GM19438 (cell line): ENCODE data around the gene RNU6-1.

Source experiments
- ATAC-seq: cut with Tn5 transposase; IDR thresholded peaks from one replicate; pipeline ENCODE4 v1.9.1; 2021; ENCODE audit warnings: low read depth; ENCODE audit not compliant: unreplicated experiment

The RNU6-1 gene

DNA sequence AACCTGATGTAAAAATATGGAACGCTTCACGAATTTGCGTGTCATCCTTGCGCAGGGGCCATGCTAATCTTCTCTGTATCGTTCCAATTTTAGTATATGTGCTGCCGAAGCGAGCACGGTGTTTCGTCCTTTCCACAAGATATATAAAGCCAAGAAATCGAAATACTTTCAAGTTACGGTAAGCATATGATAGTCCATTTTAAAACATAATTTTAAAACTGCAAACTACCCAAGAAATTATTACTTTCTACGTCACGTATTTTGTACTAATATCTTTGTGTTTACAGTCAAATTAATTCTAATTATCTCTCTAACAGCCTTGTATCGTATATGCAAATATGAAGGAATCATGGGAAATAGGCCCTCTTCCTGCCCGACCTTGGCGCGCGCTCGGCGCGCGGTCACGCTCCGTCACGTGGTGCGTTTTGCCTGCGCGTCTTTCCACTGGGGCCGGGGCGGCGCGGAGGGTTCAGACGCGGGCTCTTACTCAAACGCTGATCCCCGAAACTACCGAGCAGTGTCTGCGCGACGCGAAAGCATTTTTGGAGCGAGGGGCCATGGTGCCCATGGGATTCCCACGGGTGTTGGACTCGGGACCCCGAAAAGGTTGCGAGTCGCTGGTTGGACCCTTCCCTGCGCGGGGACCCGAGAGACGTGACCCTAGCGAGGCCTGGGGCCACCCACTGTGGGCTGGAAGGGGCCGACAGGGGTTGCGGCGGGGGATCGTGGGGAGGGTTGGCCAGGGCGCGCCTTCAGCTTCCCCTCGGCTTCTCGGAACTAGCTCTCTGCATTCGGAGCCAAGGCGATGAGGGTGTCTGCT lies at the start of gene RNU6-1:
TSS of gene RNU6-1 (minus strand) at position 117 of the 820 bp plus-strand sequence.
- ATAC-seq, result peak; percentile 77

DNA sequence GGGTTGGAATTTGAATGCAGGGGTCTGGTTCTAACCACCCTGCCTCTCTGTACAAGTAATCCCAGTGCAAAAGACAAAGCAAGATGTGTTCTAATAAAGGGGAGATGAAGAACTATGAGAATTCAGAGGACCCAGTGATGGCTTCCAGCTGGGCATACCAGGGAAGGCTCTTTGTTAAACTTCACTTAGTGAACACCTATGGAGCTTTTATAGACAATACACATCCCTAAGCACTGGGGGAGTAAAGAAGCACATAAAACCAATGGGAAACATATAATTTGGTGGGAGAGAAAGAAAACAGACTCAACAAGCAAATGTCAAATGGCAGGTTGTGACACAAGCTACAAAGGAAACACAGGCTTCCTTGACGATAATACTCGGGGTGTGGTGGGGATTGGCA lies 47.9 kb upstream of the RNU6-1 start:
- ATAC-seq, result no peak

DNA sequence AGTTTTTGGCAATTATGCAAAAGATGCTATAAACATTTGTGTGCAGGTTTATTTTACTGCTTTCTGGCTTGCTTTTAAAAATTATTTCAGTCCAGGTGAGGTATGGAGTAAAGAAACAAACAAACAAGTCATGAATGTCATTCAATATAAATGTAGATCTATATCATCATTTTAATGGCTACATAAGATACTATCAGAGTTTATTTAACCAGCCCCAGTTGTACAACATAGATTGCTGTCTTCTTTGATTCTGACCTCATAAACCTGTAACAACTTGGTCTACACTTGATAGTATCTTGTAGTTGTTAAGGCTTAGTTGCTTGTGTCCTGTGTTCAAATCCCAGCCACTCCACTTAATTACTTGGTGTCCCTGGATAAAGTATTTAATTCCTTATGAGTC lies 46.0 kb upstream of the RNU6-1 start:
- no peak for ATAC-seq

DNA sequence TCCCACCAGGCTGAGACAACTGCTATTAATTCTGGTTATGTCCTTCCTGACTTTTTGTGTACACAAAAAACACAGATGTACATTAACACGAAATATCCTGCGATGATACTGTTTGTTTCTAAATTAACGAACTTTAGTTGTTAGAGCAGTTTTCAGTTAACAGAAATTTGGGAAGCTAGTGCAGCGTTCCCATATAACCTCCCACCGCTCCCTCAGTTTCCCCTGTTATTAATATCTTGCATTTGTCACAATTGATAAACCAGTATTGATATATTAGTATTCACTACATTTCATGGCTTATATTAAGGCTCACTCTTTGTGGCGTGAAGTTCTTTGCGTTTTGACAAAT lies 45.3 kb upstream of the RNU6-1 start:
- no peak for ATAC-seq

DNA sequence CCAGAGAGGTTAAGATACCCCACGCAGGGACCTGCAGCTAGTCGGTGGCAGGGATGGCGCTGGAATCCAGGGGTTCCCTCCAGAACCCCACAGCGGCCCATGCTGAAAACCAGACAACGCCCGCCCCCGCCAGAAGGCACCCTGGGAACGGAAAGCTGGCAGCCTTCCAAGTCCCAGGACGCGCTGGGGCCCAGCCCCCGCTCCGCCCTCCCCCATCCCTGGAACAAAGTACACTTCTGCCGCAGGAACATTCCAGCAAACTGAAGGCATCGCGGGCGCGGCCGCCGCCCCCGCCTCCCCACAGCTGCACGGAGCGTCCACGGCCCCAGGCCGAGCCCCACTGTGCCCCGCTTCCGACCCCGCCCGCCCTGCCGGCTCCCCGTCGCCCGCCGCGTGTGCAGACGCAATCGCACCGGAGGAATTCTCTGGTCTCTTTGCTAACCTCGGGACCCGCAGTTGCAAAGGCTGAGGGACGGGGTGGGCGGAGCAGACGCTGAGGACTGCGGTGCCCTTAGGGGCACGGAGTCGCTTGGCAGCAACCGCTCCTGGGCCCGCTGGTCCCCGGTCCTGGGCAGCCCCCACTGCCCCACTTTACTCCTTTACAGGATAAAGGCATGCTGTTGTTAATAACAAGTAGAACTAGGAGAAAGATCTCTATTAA lies 44.8 kb upstream of the RNU6-1 start:
- ATAC-seq, result no peak

DNA sequence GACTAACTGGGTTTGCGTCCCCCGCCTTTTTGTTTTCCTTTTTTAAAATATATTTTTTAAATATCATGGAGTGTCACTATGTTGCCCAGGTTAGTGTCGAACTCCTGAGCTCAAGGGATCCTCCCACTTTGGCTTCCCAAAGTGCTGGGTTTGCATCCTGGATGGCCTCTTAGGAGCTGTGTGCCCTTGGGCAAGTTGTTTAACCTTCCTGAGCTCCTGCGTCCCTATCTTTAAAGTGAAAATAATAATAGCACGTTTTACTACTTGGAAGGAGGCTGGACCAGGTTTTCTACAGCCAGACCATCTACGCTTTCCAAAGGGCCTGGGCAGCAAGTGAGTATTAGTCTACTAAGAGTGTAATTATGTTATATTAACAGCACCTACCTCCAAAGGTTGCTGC lies 44.2 kb upstream of the RNU6-1 start:
- no peak for ATAC-seq

DNA sequence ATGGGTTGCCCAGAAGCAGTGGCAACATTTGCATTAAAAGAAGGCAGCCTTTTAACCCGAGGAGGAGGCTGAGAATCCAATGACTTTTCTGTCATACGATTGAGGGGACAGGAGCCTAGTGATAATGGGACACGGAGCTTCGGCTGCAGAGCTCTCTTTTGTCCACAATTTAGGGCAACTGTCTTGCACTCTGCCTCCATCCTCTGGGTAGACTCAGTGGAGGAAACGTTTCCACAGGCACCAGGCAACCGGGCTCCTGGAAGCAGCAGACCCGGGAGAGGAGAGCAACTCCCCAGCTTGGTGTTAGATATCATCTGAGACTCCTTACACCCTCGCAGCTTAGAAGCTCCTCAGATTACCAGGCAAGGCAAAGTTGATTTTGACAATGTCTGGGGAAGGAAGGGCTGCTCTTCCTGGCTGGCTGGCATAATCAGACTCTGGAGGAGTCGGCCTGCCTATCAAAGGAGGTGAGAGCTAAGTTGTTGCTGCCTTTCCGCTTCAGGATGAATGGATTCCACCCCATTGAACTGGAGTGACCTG lies 43.5 kb upstream of the RNU6-1 start:
- no peak for ATAC-seq

DNA sequence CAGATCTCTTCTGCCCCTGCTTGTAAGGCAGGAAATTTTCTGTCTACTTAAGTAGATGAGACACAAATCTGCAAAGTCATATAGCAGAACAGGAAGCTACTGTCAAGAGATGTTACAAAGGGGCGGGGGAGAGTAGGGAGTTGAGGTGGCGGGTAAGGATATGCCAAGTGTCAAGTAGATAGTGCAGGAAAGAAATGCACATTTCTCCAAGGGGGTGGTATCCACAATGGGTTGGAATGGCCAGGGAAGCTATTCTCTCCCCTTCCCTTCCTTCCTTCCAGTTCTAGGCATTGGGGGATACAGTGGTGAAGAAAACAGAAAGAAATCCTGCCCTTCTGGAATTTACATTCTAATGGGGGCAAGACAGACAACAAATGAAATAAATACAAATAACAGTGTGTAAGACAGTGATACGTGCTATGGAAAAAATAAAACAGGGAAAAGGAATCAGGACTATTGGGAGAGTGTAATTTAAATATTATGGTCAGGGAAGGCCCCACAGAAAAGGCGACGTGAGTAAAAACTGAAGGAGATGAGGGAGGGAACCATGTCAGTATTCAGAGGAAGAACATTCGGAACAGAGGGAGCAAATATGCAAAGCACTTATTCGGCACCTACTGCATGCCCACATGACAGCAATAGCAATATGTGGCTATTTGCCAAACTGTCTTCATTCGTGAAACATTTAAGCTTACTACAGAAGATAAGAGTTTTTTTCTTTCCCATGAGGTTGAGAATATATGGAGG lies 42.8 kb upstream of the RNU6-1 start:
- no peak for ATAC-seq

DNA sequence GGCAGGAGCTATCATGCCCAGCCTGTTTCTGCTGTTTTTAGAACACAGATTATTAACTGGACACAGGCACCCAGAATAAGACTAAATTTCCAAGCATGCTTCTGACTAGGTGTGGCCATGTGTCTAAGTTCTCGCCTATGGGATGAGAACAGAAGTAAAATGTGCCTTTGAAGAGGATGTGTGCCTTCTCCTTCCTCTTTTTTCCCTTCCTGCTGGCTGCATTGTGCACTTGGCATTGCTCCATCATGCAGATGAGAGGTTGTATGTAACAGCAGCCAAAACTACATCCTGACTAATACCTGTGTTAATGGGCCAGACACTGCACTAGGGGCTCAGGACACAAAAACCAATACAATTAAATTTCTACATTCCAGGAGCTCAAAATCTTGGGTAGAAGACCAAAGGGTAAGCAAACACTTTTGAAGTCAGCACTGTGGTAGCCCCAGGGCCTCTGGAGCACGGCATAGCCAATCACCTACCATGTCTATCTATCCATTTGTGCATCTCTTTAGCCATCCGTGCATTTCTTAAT lies 40.9 kb upstream of the RNU6-1 start:
- no peak for ATAC-seq

DNA sequence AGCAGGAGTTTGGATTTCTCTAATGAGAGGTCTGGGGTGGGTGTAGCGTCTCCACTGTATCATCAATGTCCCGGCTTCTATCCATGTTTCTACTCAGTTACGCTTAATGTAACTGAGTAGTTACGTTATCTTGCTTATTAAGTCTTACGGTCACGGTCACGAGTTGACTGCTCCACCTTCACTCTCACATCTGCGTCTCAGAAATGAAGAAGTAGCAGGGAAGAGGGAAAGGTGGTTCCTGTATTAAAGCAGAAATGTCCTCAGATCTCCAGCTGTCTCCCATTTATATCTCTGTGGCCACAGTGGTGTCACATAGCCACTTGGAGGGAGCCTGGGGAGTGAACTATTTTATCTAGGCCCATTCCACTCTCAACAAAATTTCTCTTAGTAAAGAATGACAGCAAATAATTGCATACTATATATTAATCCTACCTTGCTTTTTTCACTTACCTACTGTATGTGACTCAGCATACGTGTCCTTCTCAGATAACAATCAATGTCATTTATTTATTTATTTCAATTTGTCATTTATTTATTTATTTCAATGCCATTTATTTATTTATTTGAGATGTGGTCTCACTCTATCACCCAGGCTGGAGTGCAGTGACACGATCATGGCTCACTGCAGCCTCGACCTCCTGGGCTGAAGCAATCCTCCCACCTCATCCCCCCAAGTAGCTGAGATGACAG lies 39.7 kb upstream of the RNU6-1 start:
- ATAC-seq, result no peak

DNA sequence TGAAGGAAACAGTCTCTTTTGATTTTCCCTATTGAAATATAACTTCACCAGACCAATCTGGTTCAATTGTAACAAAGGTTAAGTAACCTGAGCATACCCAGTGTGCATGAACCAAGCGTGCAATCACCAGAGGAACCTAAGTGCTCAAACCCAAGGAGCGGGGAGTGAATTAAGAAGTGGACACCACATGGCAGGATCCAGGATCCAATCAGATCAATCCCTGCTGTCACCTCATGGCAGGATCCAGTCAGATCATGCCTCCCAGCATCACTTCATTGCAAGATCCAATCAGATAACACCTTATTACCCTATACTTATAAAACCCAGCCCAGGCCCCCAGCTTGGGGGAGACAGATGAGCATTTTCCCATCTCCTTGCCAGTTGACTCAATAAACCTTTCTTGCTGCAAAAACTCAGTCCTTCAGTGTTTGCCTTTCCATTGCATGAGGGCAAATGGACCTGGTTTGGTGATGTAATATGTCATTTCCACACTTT lies 38.9 kb upstream of the RNU6-1 start:
- no peak for ATAC-seq

DNA sequence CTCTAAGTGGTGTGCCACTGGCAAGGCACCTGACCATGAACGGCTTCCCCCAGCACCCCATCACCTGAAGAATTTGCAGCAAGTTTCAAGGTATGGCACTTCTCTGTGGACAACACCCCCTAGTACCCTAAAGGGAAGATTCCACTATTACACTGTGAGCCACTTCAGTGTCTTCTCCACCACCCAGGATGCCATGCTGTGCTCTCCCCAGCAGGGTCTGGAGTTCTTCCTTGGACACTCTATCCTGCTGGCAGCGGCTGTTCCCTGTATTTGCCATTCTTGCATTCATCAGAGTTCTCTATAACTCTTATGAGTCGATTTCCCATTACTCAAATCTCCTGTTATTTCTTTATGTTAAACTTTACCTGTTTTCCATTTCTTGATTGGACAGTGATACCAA lies 33.9 kb upstream of the RNU6-1 start:
- no peak for ATAC-seq

DNA sequence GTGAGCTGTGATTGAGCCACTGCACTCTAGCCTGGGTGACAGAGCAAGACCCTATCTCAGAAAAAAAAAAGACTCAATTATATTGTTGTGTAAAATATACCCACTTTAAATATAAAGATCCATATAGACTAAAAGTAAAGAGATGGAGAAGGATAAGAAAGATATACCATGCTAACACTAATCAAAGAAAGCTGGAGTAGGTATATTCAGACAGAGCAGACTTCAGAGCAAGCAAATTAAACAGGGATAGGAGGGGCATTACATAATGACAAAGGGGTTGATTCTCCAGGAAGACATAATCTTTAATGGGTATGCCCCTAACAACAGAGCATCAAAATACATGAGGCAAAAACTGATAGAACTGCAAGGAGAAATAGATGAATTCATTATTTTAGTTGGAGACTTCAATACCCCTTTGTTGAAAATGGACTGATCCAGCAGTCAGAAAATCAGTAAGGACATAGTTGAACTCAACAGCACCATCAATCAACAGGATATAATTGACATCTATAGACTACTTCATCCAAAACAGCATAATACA lies 31.1 kb upstream of the RNU6-1 start:
- no peak for ATAC-seq

DNA sequence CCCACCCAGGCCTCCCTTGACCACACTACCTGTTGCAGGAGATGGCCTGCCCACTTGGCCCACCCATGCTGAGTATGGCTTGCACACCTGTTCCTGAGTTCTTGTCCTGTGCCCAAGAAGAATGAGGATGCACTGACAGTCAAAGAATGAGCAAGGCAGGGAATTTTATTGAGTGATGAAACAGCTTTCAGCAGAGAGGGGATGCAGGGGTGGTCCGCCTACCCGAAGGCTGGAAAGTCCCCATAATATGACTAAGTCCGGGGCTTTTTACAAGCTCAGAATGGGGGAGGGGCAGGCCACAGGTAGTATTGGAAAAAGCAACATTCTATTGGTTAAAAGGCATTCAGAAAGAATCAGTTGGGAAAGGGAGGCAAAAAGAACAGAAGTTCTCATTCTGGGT lies 29.9 kb upstream of the RNU6-1 start:
- ATAC-seq, result no peak

DNA sequence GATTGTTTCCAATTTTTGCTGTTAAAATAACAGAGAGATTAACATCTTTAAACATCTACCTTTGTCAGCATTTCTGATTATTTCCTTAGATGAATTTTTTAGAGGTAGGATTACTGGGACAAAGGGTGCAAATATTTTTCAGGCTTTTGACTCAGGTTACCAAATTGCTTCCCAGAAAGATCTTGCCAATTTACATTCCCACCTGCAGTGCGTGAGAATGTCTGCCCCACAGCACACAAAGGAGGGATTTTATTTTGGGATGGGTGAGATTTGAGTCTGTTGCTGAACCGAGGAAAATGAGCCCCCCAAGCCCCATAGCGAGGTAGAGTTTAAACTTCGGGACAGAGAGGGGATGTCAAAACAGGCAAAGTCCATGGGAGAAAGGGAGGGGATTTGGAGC lies 25.9 kb upstream of the RNU6-1 start:
- no peak for ATAC-seq

DNA sequence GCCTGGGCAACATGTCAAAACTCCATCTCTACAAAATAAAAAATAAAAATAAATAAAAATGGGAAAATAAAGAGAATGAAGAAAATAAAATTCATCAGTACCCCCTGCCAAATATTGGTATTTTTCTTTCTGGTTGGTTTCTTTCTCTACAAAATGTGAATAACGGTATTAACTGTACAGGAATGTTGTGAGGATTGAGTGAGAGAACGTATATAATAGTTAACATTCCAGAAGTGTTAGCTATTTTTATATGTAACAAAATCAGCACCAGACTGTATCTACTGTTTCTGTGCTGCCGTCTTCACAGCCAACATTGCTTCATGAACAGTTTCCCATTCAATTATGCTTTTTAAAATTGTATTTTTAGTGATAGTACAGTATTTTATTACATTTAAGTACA lies 25.5 kb upstream of the RNU6-1 start:
- no peak for ATAC-seq

DNA sequence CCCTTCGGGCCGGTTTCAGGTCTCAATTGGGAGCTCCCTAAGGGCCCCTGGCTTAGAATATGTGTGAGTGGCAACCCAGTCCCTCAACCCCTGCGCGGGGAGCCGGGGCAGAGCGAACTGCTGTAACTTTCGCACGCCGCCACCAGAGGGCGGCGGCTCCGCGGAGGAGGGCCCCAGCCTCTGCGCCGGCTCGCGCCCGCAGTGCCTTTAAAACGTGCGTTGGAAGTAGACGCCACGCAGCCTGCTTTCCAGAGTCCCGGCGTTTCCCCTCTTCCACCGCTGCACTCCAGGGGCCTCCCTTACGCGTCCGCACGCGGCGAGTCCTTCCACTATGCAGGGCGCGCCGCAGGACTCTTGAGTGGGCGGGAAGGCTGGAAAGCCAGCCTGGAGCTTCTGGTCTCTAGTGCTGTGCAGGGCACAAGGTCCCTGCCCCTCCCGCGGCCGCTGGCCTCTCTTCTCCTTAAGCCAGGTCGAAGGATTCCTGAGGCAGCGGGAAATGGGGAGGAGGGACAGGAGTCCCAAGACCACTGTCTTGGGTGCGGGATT lies 23.7 kb upstream of the RNU6-1 start:
- ATAC-seq, result no peak

DNA sequence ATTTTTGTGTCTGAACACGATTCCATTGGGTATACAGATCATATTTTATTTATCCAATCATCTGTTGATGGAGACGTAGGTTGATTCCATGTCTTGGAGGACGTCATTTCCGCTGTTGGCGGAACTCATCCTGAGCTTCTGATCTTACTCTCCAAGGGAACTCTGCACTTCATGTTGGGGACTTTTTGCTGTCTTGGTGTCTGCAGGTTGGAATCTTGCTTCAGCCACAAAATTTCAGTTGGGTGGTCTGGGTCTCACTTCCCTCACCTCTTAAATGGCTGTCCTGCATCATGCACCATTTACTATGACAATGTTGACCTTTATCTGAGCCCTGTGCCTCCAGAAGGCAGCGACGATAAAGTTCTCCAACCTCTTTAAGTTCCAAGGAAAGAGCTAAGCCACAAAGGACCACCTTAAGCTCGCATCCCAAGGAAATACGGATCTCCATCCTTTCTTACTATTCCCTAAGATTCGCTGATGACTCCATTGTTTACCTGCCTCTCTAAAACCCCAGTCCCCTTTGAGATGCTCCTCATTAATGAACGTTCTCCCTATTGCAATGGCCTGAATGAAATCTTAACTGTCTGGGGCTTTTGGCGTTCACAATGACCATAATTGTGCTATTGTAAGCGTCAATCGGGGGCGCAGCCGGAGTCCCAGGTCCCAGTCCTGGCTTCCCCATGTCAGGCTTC lies 23.1 kb upstream of the RNU6-1 start:
- ATAC-seq, result no peak

DNA sequence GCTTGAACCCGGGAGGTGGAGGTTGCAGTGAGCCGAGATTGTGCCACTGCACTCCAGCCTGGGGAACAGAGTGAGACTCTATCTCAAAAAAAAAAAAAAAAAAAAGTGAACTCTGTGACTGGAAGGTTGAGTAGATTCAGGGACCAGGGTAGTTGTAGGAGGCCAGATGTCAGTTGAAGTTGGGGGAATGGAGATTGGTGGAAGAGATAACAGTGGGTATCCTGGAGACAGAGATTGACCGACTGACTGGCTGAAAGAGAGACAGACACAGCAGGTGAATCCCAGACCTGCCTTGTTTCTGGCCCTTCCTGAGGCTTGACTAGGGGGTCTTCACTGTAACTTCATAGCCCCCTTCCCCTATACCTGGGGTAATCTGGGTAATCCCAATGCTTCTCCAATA lies 22.1 kb upstream of the RNU6-1 start:
- ATAC-seq, result no peak
